Right lung (tissue), 5 donors: ENCODE data around the gene NCKAP5. TPM values are rescaled to one million over a fixed set of nuclear protein-coding genes. Genes with fewer than 3 reads are reported as not detected.

Source experiments
- DNase-seq, 2 donors: peaks; one replicate each; pipeline ENCODE4 v3.0.0-alpha.2; 2013
- polyA plus RNA-seq, 5 donors: library from polyadenylated mRNA; unstranded; fragments of 120-200 nt; gene quantifications; one replicate each; pipeline versions ENCODE4 v1.2.1 to v1.2.3, GENCODE V29; 2013; ENCODE audit warnings: inconsistent platforms in 1 of 5, low replicate concordance in 1 of 5; ENCODE audit not compliant: insufficient read length in 5 of 5, insufficient read depth in 1 of 5

The NCKAP5 gene
- polyA plus RNA-seq, 5 donors = 15.1 to 20.7 (median 15.9) TPM

DNA sequence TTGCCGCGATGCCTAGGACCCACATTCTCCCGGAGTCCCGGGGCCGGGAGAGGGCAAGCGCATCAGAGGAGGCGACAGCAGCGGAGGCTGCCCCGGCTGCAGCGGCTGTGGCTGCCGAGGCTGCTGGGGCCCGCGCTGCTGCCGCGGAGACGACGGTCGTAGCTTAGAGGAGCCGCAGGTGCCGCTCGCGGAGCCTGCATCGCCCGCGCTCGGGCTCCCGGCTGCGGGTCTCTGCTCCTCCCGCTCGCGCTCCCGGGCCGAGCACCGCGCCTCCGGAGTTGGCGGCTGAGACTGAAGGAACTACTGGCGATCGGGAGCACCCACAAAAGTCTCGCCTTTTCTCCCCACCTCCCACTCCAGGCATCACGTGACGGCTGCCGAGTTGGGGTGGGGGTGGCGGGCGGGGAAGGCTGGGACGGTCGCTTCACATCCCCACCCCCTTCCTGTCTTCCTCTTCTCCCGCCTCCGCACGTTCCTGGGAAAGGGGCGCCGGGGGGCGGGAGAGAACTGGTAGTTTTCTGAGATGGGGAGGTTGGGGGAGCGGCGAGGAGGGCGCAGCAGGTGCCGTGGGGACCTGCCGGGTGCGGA lies 898.3 kb downstream of the NCKAP5 start, which contains the start of gene LYPD1:
Gene LYPD1 (minus strand): TSS at position 298 of the 588 bp plus-strand sequence. CDS start 273 bp downstream, at position 25.
- DNase-seq = no peak

- no peak for DNase-seq
Observed at GRCh38 chr2:132668987-132669907, 899.0 kb downstream of the NCKAP5 start.

- DNase-seq = no peak
Observed at GRCh38 chr2:132668189-132668823, 900.0 kb downstream of the NCKAP5 start.

GRCh38 chr2:132667706-132668105 lies 900.6 kb downstream of the NCKAP5 start:
- DNase-seq = no peak

DNA sequence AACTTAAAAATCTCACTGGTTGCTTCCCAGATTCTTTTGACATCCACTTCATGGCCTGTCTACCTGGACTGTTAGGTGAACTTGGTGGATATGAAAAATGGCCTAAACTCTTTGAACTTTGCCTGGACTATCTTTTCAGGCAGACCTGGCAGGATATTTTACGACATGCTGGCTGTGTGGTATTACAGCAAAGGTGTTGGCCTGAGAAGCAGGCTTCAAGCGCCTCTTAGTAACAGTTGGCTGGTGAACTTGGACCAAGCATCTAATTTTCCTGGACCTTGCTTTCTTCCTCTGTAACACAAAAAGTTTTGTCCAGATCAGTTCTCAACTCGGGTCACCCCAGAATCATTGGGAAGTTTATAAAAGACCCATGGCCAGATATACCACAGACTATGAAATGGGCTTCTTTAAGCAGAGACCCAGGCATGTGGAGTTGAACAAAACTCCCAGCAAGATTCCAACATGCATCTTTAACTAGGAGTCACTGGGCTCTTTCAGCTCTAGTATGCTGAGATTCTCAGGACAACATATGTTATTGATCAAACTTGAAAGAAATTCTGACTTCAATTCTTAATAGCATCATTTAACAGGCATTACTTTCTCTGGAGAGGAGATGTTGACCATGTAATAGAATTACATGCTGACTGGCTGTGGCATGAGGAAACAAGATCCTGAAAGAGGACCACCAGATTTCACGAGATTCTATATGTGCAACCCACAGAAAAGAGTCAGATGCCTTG lies 902.7 kb downstream of the NCKAP5 start:
- DNase-seq = no peak

DNA sequence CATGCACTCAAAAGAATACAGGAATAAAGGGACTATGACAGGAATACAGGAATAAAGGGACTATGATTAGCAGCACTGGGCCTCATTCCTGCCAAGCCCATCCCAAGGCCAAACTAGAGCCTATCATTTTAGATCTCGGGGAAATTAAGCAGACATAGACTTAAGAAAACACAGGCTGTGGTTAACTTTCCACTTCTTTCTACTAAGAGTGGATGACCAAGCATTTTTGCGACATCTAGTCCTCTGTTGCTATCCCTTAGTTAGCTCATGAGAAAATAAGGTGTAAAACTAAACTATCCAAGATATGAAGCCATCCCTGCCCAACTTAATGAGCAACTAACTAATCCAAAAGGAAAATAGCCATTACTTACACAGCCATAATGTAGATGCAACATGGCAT lies 904.2 kb downstream of the NCKAP5 start:
- no peak for DNase-seq

DNA sequence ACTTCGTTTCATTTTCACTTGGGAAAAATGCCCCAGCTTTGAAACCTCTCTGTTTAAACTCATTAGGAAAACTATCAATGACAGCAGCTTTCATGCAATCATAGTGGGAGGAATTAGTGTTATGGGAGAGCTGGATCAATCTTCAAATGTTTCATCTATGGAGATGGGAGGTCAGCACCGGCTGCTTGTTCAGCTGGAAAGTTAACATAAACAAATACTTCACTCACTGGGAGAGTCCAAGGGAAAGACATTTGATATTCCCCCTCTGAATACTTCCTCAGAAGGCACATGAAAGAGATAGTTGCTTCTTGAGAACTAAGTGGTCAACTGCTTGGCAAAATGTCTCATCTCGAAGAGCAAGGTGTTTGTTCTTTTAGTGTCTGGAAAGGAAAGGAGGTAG lies 905.5 kb downstream of the NCKAP5 start:
- no peak for DNase-seq

GRCh38 chr2:132659331-132659730 lies 908.9 kb downstream of the NCKAP5 start:
- DNase-seq = no peak

- peak in 1 of 2 donors; percentile 48 for DNase-seq
Observed at GRCh38 chr2:132656266-132656975, 911.8 kb downstream of the NCKAP5 start.

DNA sequence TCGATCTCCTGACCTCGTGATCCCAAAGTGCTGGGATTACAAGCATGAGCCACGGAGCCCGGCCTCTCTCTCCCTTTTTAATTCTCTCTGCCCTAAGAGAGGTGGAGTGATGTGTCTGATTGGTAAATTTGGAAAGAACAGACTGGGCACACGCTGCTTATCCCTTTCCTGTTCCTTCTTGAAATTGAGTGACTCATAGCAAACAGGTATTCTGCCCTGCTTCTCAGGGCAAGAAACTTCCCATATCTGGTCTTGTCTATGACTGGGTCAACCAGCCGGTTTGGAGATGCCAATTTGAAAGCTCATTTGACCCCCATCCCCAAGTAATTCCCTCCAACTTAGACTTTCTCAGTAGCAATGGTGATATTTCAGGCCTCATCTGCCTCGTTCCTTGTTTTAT lies 913.3 kb downstream of the NCKAP5 start:
- no peak for DNase-seq

GRCh38 chr2:132654335-132654734 lies 913.9 kb downstream of the NCKAP5 start:
- DNase-seq = no peak

GRCh38 chr2:132652474-132652873 lies 915.8 kb downstream of the NCKAP5 start:
- no peak for DNase-seq

DNA sequence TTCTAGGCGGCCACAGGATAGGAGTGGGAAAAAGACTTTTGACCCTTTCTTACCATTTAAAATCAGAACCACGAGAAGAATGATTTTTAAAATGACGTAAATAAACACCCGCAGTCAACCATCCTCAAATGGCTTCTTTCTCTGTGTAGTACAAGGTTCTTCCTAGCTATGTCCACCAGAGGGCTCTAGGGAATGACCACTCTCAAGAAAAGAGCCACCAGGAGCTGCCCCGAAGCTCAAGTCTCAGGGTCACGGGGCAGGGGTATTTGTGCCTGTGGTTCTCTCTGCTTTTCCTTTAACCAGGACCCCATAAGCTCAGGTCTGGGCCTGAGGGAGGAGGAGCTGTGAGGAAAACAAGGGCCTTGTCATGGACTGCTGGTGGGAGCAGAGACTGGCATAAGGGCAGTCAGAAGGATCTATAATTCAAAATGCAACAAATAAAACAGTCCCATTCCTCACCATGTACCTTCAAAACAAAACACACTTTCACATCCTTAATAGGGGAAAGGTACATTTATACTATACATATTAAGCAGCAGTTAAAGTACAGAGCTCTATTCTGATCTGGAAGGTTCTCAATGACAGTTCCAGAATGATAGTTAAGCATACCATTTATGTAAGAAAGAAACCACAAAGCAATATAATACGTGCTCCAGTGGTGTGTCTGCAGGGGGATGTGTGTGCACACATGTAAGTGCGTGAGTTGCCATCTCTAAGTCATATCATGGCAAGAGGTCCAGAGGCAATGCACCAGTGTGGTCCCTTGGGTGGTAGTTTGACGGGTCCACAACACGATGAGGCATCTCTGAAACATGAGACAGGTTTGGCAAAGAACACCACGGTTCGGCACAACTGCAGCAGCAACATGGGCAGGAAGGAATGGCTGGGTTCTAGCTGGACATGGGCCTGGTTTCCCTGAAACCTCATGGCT lies 916.9 kb downstream of the NCKAP5 start:
- no peak for DNase-seq

DNA sequence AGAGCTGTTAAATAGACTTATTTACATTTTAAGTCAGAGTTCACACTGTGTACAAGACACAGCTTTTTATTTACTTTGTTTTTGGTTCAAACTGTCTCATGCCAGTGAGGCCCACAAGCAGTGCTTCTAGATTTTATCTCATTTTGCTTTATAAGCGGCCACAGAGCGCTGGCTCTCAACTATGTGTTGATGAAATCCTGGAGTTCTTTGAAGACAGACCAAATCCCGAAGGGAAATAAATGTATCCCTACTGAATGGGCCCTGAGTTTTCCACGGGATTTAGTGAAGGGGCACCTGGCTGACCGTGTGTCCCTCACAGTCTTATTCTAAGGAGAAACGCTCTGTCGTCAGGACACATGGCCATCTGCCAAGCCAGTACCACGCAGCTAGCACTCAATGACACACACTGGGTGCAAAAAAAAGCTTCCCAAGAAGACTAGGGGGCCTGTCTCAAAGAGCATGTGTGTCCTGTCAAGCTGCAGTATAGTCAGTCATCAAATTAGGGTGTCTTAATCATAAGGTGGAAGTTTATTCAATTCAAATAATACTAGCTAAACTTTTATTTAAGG lies 921.6 kb downstream of the NCKAP5 start:
- DNase-seq = no peak

- DNase-seq = no peak
Observed at GRCh38 chr2:132645722-132646539, 922.3 kb downstream of the NCKAP5 start.

- no peak for DNase-seq
Observed at GRCh38 chr2:132645176-132645575, 923.1 kb downstream of the NCKAP5 start.

DNA sequence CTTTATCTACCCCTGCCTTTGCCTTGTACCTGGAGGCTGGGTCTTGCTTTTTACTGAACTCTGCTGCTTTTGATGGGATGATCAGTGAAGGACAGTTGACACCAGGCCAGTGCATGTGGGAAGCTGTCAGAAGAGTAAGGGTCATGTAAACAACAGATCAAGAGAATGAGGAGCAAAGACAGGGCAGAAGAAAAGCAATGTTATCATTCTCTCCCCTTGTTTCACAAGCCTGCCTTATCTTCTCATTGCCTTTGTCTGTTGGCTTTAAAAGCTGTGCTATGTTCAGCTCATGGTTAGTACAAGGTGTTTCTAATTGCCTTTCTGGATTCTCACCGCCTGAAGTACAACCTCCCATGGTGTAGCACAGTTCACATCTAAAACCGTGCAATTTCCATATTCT lies 925.8 kb downstream of the NCKAP5 start:
- no peak for DNase-seq

DNA sequence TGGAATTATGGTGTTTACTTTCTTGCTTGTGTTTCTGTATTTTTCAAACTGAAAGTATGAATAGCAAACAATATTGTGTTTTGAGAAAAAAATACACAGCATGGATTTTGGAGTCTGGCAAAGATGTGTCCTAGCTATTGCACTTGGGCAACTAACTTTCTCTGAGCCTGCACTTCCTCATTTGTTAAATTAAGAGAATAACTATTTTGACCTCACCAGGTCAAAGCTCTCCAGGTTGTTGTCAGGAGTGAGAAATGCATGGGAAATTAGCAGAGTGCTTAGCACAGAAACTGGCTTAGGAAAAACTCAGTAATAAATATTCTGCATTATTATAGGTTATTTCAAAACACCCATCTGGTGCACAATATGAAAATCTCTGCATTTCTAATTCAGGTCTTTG lies 926.4 kb downstream of the NCKAP5 start:
- no peak for DNase-seq

DNA sequence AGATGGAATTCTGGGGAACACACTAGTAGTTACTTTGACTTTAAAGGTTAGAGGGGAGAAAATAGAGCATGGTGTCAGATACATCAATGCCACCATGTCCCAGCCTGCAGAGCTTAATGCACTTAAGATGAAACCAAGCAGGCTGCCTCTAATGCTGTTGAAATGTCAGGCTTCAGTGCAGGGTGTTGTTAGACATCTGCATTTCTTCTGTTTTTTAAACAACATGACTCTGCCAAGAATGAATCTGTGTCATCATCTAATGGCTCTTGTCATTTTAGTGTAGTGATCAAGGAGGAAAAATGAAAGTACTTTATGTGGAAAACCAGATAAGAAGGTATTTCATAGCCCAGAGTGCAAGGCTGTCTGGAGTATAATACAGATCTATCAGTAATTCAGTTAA lies 928.1 kb downstream of the NCKAP5 start:
- DNase-seq = no peak
